OCI-LY1 (cell line): ENCODE measurements around the gene OVOL3.

ENCODE experiments used
- EZH2 ChIP-seq: fragments of 200-600 bp; sonication (generic), shearing (Covaris generic); IDR thresholded peaks from 2 replicates; pipeline ENCODE4 v1.8.0; 2017; ENCODE audit warnings: borderline replicate concordance, mixed run types, mild to moderate bottlenecking, antibody characterized with exemption, low read length, moderate library complexity, mixed read lengths
- TF ChIP-seq, protein P1 (sequence below): fragments of 200-600 bp; sonication (generic), shearing (Covaris generic); IDR thresholded peaks from 2 replicates; pipeline ENCODE4 v1.5.1; 2017; ENCODE audit warnings: mild to moderate bottlenecking, antibody characterized with exemption, low read length, moderate library complexity, mixed read lengths

DNA sequence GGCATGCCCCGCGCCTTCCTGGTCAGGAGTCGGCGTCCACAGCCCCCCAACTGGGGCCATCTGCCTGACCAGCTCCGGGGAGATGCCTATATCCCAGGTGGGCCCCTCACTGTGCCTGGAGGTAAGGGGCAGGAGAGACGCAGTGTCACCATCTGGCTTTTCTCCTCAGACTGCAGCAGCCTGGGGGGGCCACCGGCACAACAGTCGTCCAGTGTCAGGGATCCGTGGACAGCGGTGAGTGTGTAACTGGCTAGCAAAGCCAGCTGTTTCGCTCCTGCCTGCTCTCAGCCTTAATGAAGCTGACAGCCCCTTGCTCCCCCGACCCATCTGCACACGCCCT, 227 bp downstream of the OVOL3 start:
- TF ChIP-seq, protein P1, sequence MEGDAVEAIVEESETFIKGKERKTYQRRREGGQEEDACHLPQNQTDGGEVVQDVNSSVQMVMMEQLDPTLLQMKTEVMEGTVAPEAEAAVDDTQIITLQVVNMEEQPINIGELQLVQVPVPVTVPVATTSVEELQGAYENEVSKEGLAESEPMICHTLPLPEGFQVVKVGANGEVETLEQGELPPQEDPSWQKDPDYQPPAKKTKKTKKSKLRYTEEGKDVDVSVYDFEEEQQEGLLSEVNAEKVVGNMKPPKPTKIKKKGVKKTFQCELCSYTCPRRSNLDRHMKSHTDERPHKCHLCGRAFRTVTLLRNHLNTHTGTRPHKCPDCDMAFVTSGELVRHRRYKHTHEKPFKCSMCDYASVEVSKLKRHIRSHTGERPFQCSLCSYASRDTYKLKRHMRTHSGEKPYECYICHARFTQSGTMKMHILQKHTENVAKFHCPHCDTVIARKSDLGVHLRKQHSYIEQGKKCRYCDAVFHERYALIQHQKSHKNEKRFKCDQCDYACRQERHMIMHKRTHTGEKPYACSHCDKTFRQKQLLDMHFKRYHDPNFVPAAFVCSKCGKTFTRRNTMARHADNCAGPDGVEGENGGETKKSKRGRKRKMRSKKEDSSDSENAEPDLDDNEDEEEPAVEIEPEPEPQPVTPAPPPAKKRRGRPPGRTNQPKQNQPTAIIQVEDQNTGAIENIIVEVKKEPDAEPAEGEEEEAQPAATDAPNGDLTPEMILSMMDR = no peak
- no peak for TF ChIP-seq EZH2
